ENCODE results near the gene SLTM. TPM values are rescaled to one million over a fixed set of nuclear protein-coding genes. Genes with fewer than 3 reads are reported as not detected.

Gene SLTM
- polyA plus RNA-seq, 1 of the 3 experiments (the other 2 are of a cell fraction), result 54.3 TPM

GRCh38 chr15:58962136-58962535 is 28.7 kb upstream of the SLTM start:
- ChIA-PET CTCF (interaction anchor here (1.9 kb wide), 1 partner anchor 567 kb away, joined by 4 read pairs; no protein-coding TSS in a partner anchor), POLR2A (no interaction called here)
- H2AFZ ChIP-seq (ENCODE audit: low read depth), result no peak overlapping the region; the same call in 1 of the 2 replicates
- H3K79me2 ChIP-seq (ENCODE audit: insufficient read depth), result no peaks in the 10 kb centered on the region
- no peak overlapping the region for H3K4me3 ChIP-seq (ENCODE audit: low read depth in 2 of 2, low read length in 1 of 2)
- no peak overlapping the region for H3K4me2 ChIP-seq
- 92% methylated on average over 1 of the region's 1 CpG for WGBS (ENCODE audit: low lambda C conversion rate)
- H3K36me3 ChIP-seq (replicated peaks in 1 of 2; ENCODE audit: control insufficient read depth in 1 of 2, insufficient read depth in 2 of 2, low read length in 1 of 2), result no peaks in the 10 kb centered on the region
- no peak for TF ChIP-seq MXI1 (IDR thresholded peaks at IDR 0.05; ENCODE audit: low read depth, low read length)
- peaks cover 3% of the 10 kb centered on the region for H3F3A ChIP-seq (replicated peaks; ENCODE audit: insufficient read depth)
- no peaks in the 10 kb centered on the region for H3K9me2 ChIP-seq
- H3K4me1 ChIP-seq (ENCODE audit: control insufficient read depth in 1 of 2, insufficient read depth in 2 of 2, low read depth in 1 of 2, low read length in 1 of 2), result 0 out of 4 replicates have a peak, but pooled peaks cover 0 to 9% of the 10 kb centered on the region in 2 experiments
- no peaks in the 10 kb centered on the region for H4K20me1 ChIP-seq (ENCODE audit: insufficient read depth)
- no peaks in the 10 kb centered on the region for H3K9me3 ChIP-seq
- H3K27me3 ChIP-seq (ENCODE audit: insufficient read depth), result no peaks in the 10 kb centered on the region
- H3K27ac ChIP-seq (ENCODE audit: low read depth in 2 of 2, low read length in 1 of 2), result no peak overlapping the region
- no peak overlapping the region for H3K9ac ChIP-seq
- no peak for DNase-seq

- POLR2A ChIA-PET, result no interaction called here
- 0 out of 4 replicates have a peak, but pooled peaks cover 0 to 9% of the 10 kb centered on the region in 2 experiments for H3K4me1 ChIP-seq (ENCODE audit: control insufficient read depth in 1 of 2, insufficient read depth in 2 of 2, low read depth in 1 of 2, low read length in 1 of 2)
- 94% methylated on average over 4 of the region's 4 CpGs for WGBS (ENCODE audit: low lambda C conversion rate)
- no peak for TF ChIP-seq USF2 (IDR thresholded peaks at IDR 0.05; ENCODE audit: borderline replicate concordance, low read depth, low read length)
- TF ChIP-seq REST (IDR thresholded peaks at IDR 0.05; ENCODE audit: low read depth, low read length), result no peak
- no peak for TF ChIP-seq FOXM1 (IDR thresholded peaks at IDR 0.05; ENCODE audit: low read depth)
- no peak for TF ChIP-seq NRF1 (IDR thresholded peaks at IDR 0.05; ENCODE audit: low read depth, low read length)
- TF ChIP-seq MAX (IDR thresholded peaks at IDR 0.05; ENCODE audit: low read depth), result no peak
- no peak for TF ChIP-seq ZBTB33 (IDR thresholded peaks at IDR 0.05; ENCODE audit: borderline replicate concordance, low read depth)
- no peak for TF ChIP-seq GATA2 (CRISPR knock-in tag; IDR thresholded peaks at IDR 0.05)
- TF ChIP-seq TCF12 (IDR thresholded peaks at IDR 0.05), result no peak
- TF ChIP-seq TAF1 (IDR thresholded peaks at IDR 0.05; ENCODE audit: borderline replicate concordance, low read depth, low read length), result no peak
- no peak for TF ChIP-seq FOSL2 (IDR thresholded peaks at IDR 0.05; ENCODE audit: borderline replicate concordance, low read depth)
- TF ChIP-seq EP300 (IDR thresholded peaks at IDR 0.05; ENCODE audit: borderline replicate concordance in 1 of 2, low read depth in 1 of 2, low read length in 1 of 2), result no peak
- TF ChIP-seq CHD2 (IDR thresholded peaks at IDR 0.05; ENCODE audit: low read length, partially characterized antibody), result no peak
- TF ChIP-seq PBX3 (IDR thresholded peaks at IDR 0.05), result no peak
- TF ChIP-seq IRF3 (IDR thresholded peaks at IDR 0.05; ENCODE audit: low read depth, low read length), result no peak
- TF ChIP-seq RXRA (IDR thresholded peaks at IDR 0.05; ENCODE audit: borderline replicate concordance, low read depth), result no peak
- TF ChIP-seq RFX5 (IDR thresholded peaks at IDR 0.05; ENCODE audit: low read length), result no peak
Measured at GRCh38 chr15:58958811-58959210, 25.3 kb upstream of the SLTM start.

More at GRCh38 chr15:58958811-58959210, 25.3 kb upstream of the SLTM start:
- no peak overlapping the region for H3K4me3 ChIP-seq (ENCODE audit: low read depth in 2 of 2, low read length in 1 of 2)
- no peak overlapping the region for H3K9ac ChIP-seq
- no peaks in the 10 kb centered on the region for H3K36me3 ChIP-seq (replicated peaks in 1 of 2; ENCODE audit: control insufficient read depth in 1 of 2, insufficient read depth in 2 of 2, low read length in 1 of 2)
- no peaks in the 10 kb centered on the region for H4K20me1 ChIP-seq (ENCODE audit: insufficient read depth)
- no peaks in the 10 kb centered on the region for H3K27me3 ChIP-seq (ENCODE audit: insufficient read depth)
- no peak overlapping the region for H3K27ac ChIP-seq (ENCODE audit: low read depth in 2 of 2, low read length in 1 of 2)
- peaks cover 3% of the 10 kb centered on the region for H3F3A ChIP-seq (replicated peaks; ENCODE audit: insufficient read depth)
- no peaks in the 10 kb centered on the region for H3K9me2 ChIP-seq
- CTCF ChIA-PET, result interaction anchor here (0.9 kb wide), 1 partner anchor 123 kb away, joined by 3 read pairs; no protein-coding TSS in a partner anchor
- H3K9me3 ChIP-seq, result no peaks in the 10 kb centered on the region
- H2AFZ ChIP-seq (ENCODE audit: low read depth), result no peak overlapping the region
- H3K4me2 ChIP-seq, result no peak overlapping the region
- no peak for DNase-seq
- no peaks in the 10 kb centered on the region for H3K79me2 ChIP-seq (ENCODE audit: insufficient read depth)
